Erythroblast (primary cell): Measurements from ENCODE around the gene XYLT1.

Experiments used
- GATA1 ChIP-seq: IDR thresholded peaks from 2 replicates; pipeline ENCODE4 v1.6.1; 2011; ENCODE audit warnings: low read depth, mild to moderate bottlenecking, control low read depth, low read length, moderate library complexity
- POLR2A ChIP-seq: IDR thresholded peaks from 2 replicates; pipeline ENCODE4 v1.6.1; 2011; ENCODE audit warnings: mild to moderate bottlenecking, low read length

- no peak for TF ChIP-seq POLR2A
- no peak for TF ChIP-seq GATA1
Observed at GRCh38 chr16:17257426-17258023, 213.2 kb downstream of the XYLT1 start.
